H4 (cell line): ENCODE results near the gene AATK. TPM values are rescaled to one million over a fixed set of nuclear protein-coding genes. Genes with fewer than 3 reads are reported as not detected.

Source experiments
- DNase-seq: peaks from one replicate; pipeline ENCODE4 v3.0.0-alpha.2; 2015; ENCODE audit warnings: low spot score
- total RNA-seq: library from RNA; depleted of rRNA; stranded (reverse); fragments of >200 nt; shearing (Covaris generic); gene quantifications from 2 replicates; pipeline ENCODE4 v1.2.3, GENCODE V29; 2014

The AATK gene
- total RNA-seq, 1 experiment from 2014 or later = 0.08 TPM

DNA sequence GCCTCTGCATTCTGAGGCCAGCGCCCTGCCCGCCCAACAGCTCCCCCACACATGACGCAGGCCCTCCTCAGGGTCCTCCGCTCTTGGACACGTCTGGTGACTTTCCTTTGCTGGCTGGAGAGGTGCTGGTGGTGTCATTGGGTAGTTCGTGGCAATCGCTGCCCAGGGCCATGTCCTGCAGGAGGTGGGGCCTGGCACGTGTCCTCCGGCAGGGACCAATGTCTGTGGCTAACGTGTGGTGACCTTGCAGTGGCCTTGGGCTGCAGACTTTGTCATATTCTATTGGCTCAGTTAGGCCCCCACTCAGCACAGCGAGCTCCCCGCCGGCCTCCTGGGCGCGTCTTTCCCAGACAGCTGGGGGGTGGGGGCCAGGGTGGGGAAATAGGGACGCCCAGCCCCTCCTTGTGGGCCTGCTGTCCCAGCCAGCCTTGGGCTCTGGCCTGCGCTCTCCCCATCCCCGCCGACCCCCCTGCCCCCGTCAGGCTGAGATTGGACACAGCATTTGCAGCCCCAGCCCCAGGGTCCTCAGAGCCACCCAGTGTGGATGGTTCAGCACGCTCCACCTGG is 52.8 kb downstream of the AATK start:
- no peak for DNase-seq

GRCh38 chr17:81112450-81112849 is 53.6 kb downstream of the AATK start:
- no peak for DNase-seq

DNA sequence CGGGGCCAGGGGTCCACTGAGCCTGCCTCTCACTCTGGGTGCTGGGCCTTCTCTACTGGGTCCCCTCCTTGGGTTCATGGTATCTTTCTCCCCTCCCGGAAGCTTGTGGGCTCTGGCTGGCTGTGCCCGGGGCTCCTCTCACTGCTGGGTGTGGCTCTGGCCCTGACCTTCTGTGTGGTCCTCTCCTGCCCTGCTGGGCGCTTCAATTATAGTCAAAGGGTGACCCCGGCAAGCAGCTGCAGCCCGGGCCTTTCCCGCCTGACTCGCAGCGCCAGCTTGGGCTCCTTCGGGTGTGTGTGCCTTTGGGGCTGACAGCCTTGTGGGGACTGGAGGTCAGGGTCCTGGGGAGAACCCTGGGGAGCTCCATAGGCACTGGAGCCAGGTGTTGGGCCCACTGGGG is 55.0 kb downstream of the AATK start:
- no peak for DNase-seq

DNA sequence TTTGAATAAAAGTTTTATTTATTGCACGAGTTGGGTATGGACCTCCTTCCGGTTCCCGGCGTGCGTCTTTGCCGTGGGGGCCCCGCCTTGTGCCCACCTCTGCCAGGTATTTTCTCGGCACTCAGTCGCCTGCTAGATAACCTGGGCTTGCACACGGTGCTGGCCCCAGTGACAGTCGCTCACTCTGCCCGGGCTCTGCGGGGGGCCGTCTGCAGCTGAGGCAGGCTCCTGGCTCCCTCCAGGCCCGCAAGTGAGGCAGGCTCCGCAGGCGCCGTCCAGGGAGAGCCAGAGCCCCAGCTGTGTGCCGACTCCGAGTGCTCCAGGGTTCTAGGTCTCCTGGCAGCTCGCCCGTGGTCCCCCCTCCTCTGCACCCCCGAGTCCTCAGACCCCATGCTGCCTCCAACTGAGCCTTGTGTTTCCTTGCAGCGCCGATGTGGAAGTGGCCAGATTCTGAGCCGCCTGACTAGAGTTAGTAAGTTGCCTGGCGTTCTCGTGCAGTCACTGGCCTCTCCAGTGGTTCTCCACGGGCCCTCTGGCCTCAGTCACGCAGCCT is 55.5 kb downstream of the AATK start:
- no peak for DNase-seq

DNA sequence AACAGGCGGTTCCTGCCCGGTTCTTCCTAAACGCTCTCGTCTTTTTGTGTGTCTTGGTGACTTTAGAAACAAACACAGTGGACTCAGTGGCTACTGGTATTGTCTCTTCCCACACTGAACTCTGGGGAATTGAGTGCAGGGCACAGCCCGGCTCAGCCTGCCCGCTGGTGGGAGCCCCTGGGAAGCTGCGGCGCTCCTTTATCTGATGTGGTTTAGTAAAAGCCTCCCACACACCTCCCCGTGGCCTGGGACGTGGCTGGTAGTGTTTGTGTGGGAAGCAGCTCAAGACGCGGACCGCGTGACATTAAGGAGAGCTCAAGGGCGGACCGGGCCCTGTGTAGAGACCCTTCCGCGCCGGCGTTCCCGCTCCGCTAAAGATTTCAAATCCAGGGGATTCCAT is 56.1 kb downstream of the AATK start:
- no peak for DNase-seq

- no peak for DNase-seq
Observed at GRCh38 chr17:81108220-81108619, 57.8 kb downstream of the AATK start.

GRCh38 chr17:81106716-81107115 is 59.3 kb downstream of the AATK start:
- DNase-seq = no peak

DNA sequence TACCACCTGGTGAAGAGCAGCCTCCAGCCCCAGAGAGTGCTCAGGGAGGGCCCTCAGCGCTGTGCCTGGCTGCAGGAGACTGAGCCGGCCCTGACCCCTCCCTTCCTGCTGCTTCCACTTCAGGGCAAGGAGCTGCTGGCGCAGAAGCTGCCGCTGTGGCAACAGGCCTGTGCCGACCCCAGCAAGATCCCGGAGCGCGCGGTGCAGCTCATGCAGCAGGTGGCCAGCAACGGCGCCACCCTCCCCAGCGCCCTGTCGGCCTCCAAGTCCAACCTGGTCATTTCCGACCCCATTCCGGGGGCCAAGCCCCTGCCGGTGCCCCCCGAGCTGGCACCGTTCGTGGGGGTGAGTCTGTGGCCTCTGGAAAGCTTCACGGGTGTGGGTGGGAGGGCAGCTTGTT is 62.6 kb downstream of the AATK start:
- DNase-seq = no peak

- no peak for DNase-seq
Observed at GRCh38 chr17:81102869-81103268, 63.2 kb downstream of the AATK start.

GRCh38 chr17:81102352-81102751 is 63.7 kb downstream of the AATK start:
- DNase-seq = no peak

DNA sequence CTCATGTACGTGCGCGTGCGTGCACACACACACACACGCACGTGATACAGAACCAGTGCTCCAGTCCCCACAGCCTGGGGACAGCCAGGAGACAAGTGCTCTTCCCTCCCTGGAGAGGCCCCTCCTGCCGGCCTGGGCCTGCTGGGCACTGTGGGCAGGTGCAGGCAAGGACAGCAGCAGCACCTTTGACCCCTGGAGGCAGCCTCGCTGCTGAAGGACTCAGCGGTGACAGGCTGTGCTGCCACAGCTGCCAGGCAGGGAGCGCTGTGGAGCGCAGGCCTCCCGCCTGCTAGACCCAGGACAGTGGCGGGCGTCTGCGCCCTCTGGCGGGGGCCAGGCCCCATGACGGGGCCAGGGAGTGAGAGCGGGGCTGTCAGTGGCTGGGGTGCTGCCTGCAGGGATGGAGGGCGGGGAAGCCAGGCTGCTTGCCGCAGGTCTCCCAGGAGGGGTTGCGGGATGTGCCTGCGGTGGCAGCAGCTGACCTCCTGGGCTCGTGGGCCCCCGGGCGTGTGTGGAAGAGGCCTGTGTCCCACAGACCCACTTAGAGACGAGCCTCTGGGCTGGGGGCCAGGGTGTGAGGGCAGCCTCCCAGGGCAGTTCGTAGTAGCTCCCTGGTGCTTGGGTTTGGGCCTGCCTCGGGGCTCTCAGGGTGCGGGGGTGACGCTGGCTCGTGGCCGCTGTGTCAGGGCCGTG is 64.3 kb downstream of the AATK start:
- peak; percentile 74 for DNase-seq

- DNase-seq = no peak
Observed at GRCh38 chr17:81100668-81101067, 65.4 kb downstream of the AATK start.

DNA sequence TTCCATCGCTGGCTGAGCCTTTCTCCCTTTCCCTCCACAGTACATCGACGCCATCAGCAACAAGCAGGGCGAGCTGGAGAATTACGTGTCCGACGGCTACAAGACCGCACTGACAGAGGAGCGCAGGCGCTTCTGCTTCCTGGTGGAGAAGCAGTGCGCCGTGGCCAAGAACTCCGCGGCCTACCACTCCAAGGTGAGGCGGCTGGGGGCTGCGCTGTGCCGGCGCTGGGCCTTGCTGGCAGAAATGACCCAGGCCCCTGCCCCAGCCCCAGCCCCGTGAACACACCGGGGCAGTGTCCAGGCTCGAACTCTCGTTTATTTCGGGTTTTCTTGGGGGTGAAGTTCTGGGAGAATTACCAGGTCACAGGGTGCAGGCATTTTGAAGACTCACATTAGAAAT is 66.1 kb downstream of the AATK start:
- no peak for DNase-seq

GRCh38 chr17:81097943-81098308 is 68.1 kb downstream of the AATK start:
- DNase-seq = peak; percentile 86

DNA sequence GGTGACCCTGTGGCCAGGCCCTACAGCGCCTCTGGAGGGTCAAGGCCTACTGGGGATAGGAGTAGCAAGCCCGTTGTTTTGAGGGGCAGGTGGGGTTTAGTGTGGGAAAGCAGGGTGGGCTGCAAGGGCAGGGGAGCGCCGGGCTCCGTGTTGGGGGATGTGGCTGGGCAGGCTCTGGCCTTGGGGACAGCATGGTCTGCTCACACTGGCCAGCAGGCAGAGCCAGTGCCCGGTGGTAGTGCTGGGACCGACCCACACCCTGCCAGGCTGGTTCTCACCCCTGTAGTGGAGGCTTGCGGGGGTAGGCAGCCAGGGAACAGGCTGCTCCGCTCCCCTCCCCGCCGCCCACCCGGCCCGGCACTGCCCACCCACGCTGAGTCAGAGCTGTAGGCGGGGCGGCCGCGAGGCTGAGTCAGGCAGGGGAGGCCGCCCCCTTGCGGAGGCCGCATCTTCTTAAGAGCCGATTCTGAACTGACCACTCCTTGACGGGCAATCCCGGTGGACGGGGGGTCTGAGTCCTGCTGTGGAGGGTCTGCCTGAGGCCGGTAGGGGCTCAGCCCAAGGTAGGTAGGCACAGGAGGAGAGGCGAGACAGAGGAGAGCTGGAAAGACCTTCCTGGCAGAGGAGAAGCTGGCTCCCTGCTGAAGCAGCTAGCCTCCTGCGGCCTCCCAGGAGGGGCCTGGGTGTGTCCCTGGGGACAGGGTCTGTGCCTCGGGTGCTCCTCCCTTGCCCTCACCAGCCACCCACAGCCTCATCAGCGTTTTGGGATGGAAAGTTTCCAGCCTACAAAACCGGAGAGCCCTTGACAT is 68.7 kb downstream of the AATK start:
- peak; percentile 82 for DNase-seq

DNA sequence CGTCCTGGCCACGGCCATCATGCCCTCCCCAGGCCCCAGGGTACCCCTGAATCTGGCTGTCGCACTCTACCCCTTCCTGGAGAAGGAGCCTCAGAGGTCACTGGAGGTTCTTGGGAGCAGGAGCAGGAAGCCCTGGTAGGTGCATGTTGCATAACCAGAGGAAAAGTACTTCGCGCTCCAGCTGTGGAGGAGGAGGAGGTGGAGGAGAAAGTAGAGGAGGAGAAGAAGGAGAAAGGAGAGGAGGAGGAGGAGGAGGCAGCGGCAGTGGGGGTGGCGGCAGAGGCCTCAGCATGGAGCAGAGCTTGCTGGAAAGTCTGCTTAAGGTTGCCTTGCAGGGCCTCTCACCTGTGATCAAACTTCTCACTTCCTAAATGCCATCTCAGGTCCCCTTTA is 69.3 kb downstream of the AATK start:
- peak; percentile 39 for DNase-seq

- no peak for DNase-seq
Observed at GRCh38 chr17:81095383-81095762, 70.6 kb downstream of the AATK start.

- peak; percentile 99 for DNase-seq
Observed at GRCh38 chr17:81094509-81095382, 71.3 kb downstream of the AATK start.

- DNase-seq = no peak
Observed at GRCh38 chr17:81093619-81094508, 72.2 kb downstream of the AATK start.

DNA sequence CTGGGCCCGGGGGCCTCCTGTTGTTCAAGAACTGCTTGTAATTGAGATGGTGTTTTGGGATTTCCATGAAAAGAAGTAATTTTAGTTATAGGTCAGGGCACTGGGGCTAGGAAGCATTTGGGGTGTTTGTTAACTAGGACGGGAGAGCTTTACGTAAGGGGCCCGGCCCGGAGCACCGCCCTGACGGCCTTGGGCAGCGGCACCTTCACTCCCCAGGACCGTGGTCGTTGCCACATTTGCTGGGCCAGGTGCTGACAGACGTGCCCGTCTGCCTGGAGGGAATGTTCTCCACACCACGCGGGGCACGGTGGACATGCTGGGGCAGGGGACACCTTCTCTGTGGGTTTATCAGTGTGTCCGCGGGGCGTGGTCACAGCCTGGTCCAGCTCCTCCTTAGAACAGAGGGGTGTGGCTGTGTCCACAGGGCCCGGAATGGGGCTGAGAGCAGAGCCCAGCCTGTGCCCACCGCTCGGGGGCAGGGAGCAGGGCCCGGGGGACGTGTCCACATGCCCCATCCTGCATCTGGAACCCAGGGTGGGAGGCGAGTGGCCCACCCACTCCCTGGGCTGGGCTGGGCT is 73.4 kb downstream of the AATK start:
- DNase-seq = no peak
